A549 (cell line): ENCODE results near the gene AUTS2. TPM values are rescaled to one million over a fixed set of nuclear protein-coding genes. Genes with fewer than 3 reads are reported as not detected.

Source experiments
- ATAC-seq, 2 experiments: fragments of 200-7000 bp in 1 of 2; fragments of >200 bp in 1 of 2; cut with Nextera tagmentation in 1 of 2; cut with Tn5 transposase in 1 of 2; 3 replicates each; pipeline versions ENCODE4 v1.8.0 to v1.9.1; 2018 to 2020; ENCODE audit warnings: mild to moderate bottlenecking in 1 of 2, moderate library complexity in 1 of 2
- CTCF ChIA-PET: fragments of 300-600 bp; sonication (Branson Sonifier 250); formaldehyde crosslinking; extraction: SDS; loops from one replicate; lab custom pipeline; 2021; ENCODE audit warnings: antibody characterized with exemption, inconsistent platforms; lab: Yijun Ruan, JAX
- POLR2A ChIA-PET: fragments of 350-600 bp; formaldehyde crosslinking; extraction: SDS; loops from one replicate; lab custom pipeline; 2021; ENCODE audit warnings: antibody characterized with exemption, inconsistent platforms; lab: Yijun Ruan, JAX
- DNase-seq, 2 experiments: peaks; one replicate each; pipeline versions ENCODE4 v3.0.0 to v3.0.0-alpha.2; 2011 to 2016; ENCODE audit warnings: low read depth in 1 of 2, low spot score in 1 of 2
- FAIRE-seq: peaks from 2 replicates; lab custom pipeline; 2011; peaks lifted over from hg19 to GRCh38; lab: Jason Lieb, UNC
- H3K27ac ChIP-seq, 2 experiments: fragments of >200 bp; sonication (Bioruptor Twin); formaldehyde crosslinking; 3 replicates each; pipeline ENCODE4 v1.5.1; 2016 to 2017
- H3K4me1 ChIP-seq: fragments of >200 bp; sonication (Bioruptor Twin); formaldehyde crosslinking; 3 replicates; pipeline ENCODE4 v1.6.1; 2016
- H3K4me2 ChIP-seq: fragments of >200 bp; sonication (Bioruptor Twin); formaldehyde crosslinking; 3 replicates; pipeline ENCODE4 v1.6.1; 2016
- H3K4me3 ChIP-seq: fragments of >200 bp; sonication (Bioruptor Twin); formaldehyde crosslinking; 3 replicates; pipeline ENCODE4 v1.5.1; 2016
- H3K9me3 ChIP-seq: fragments of >200 bp; sonication (Bioruptor Twin); formaldehyde crosslinking; 3 replicates; pipeline ENCODE4 v1.6.1; 2016
- ATOH8 ChIP-seq: fragments of 250-450 bp; sonication (Bioruptor Pico); IDR thresholded peaks from 2 replicates; pipeline ENCODE4 v1.5.0; 2020; ENCODE audit warnings: low read depth, mild to moderate bottlenecking, moderate library complexity
- BCL3 ChIP-seq: fragments of >200 bp; sonication (Bioruptor Twin); formaldehyde crosslinking; IDR thresholded peaks from 3 replicates; pipeline ENCODE4 v1.6.1; 2016
- CBX8 ChIP-seq: fragments of 200-600 bp; sonication (generic); IDR thresholded peaks from 2 replicates; pipeline ENCODE4 v1.6.1; 2016
- EHF ChIP-seq: fragments of 250-450 bp; sonication (Bioruptor Pico); IDR thresholded peaks from 2 replicates; pipeline ENCODE4 v1.5.0; 2020; ENCODE audit warnings: mild to moderate bottlenecking
- FOSL2 ChIP-seq, 2 experiments: fragments of 450-650 bp in 1 of 2; fragments of >200 bp in 1 of 2; sonication (Bioruptor Twin) in 1 of 2; formaldehyde crosslinking; IDR thresholded peaks; 2 replicates each; pipeline versions ENCODE4 v1.5.0 to v1.6.1; 2016 to 2020; ENCODE audit warnings: mild to moderate bottlenecking in 1 of 2, moderate library complexity in 1 of 2
- FOXS1 ChIP-seq: fragments of 250-450 bp; sonication (Bioruptor Pico); IDR thresholded peaks from 2 replicates; pipeline ENCODE4 v1.5.0; 2020; ENCODE audit warnings: mild to moderate bottlenecking, moderate library complexity
- GATA3 ChIP-seq: IDR thresholded peaks from 2 replicates; pipeline ENCODE4 v1.6.1; 2012; ENCODE audit warnings: borderline replicate concordance
- HDAC2 ChIP-seq: fragments of 200-600 bp; sonication (generic); IDR thresholded peaks from 2 replicates; pipeline ENCODE4 v1.6.1; 2016
- HEYL ChIP-seq: fragments of 250-450 bp; sonication (Bioruptor Pico); IDR thresholded peaks from 2 replicates; pipeline ENCODE4 v1.8.0; 2021; ENCODE audit warnings: mild to moderate bottlenecking, moderate library complexity
- HOXA7 ChIP-seq: fragments of 250-450 bp; sonication (Bioruptor Pico); IDR thresholded peaks from 2 replicates; pipeline ENCODE4 v1.5.0; 2020; ENCODE audit warnings: mild to moderate bottlenecking, moderate library complexity
- JUN ChIP-seq, 2 experiments: fragments of >200 bp; sonication (Bioruptor Twin); formaldehyde crosslinking; IDR thresholded peaks; 2 replicates in 1 of 2; 3 replicates in 1 of 2; pipeline ENCODE4 v1.6.1; 2016 to 2017
- JUNB ChIP-seq: fragments of >200 bp; sonication (Bioruptor Twin); formaldehyde crosslinking; IDR thresholded peaks from 2 replicates; pipeline ENCODE4 v1.6.1; 2016
- KDM1A ChIP-seq: fragments of 200-600 bp; sonication (generic); IDR thresholded peaks from 2 replicates; pipeline ENCODE4 v1.6.1; 2016; ENCODE audit warnings: low read depth, mild to moderate bottlenecking
- MYC ChIP-seq: IDR thresholded peaks from 2 replicates; pipeline ENCODE4 v1.6.1; 2012; ENCODE audit warnings: mild to moderate bottlenecking, inconsistent platforms, low read length, improper control_type of control experiment, borderline replicate concordance
- NFE2L2 ChIP-seq: fragments of 150-350 bp; conservative IDR thresholded peaks from 2 replicates; pipeline ENCODE4 v1.6.1; 2014; ENCODE audit warnings: low read length
- PHF8 ChIP-seq: fragments of 200-600 bp; sonication (generic); IDR thresholded peaks from 2 replicates; pipeline ENCODE4 v1.6.1; 2016; ENCODE audit warnings: low read depth, mild to moderate bottlenecking, antibody characterized with exemption, moderate library complexity, borderline replicate concordance
- POLR2A ChIP-seq: IDR thresholded peaks from 2 replicates; pipeline ENCODE4 v1.6.1; 2012; ENCODE audit warnings: mild to moderate bottlenecking, low read length
- RARB ChIP-seq: fragments of 250-450 bp; sonication (Bioruptor Pico); IDR thresholded peaks from 2 replicates; pipeline ENCODE4 v1.8.0; 2021; ENCODE audit warnings: mild to moderate bottlenecking, moderate library complexity
- RCOR1 ChIP-seq: fragments of 150-350 bp; IDR thresholded peaks from 2 replicates; pipeline ENCODE4 v1.6.1; 2014; ENCODE audit warnings: antibody characterized with exemption, low read length, low read depth
- TFCP2L1 ChIP-seq: fragments of 250-450 bp; sonication (Bioruptor Pico); IDR thresholded peaks from 2 replicates; pipeline ENCODE4 v1.5.0; 2021; ENCODE audit warnings: mild to moderate bottlenecking
- TP53 ChIP-seq: fragments of 250-450 bp; sonication (Bioruptor Pico); IDR thresholded peaks from 2 replicates; pipeline ENCODE4 v1.5.0; 2021; ENCODE audit warnings: mild to moderate bottlenecking, moderate library complexity
- USF2 ChIP-seq: fragments of 450-650 bp; IDR thresholded peaks from 2 replicates; pipeline ENCODE4 v1.6.1; 2014; ENCODE audit warnings: antibody characterized with exemption
- ZC3H11A ChIP-seq: fragments of 450-650 bp; IDR thresholded peaks from 2 replicates; pipeline ENCODE4 v1.6.1; 2014; ENCODE audit warnings: antibody characterized with exemption, mild to moderate bottlenecking
- ZFP36 ChIP-seq: fragments of 450-650 bp; IDR thresholded peaks from 2 replicates; pipeline ENCODE4 v1.6.1; 2014; ENCODE audit warnings: borderline replicate concordance; ENCODE audit not compliant: partially characterized antibody
- WGBS: methylation state at CpG from one replicate; pipeline ENCODE4 v1.1.6; 2017; ENCODE audit errors: missing lambda C conversion rate; 5-methylcytosine and 5-hydroxymethylcytosine counted together
- polyA plus RNA-seq, 4 experiments: library from polyadenylated mRNA; depleted of rRNA in 3 of 4; stranded (reverse); fragments of >200 nt; fragmentation: RNase III in 1 of 4; extraction: RNeasy Plus Mini Kit Qiagen cat#74134 plus additional on column Dnase treatment in 1 of 4; gene quantifications; 2 replicates in 3 of 4; 3 replicates in 1 of 4; pipeline ENCODE4 v1.2.3, GENCODE V29; 2011 to 2017
- TF ChIP-seq, protein P1 (sequence below): IDR thresholded peaks from 2 replicates; pipeline ENCODE4 v1.6.1; 2012; ENCODE audit warnings: low read depth, borderline replicate concordance
- TF ChIP-seq, protein P2 (sequence below): fragments of >200 bp; sonication (Bioruptor Twin); formaldehyde crosslinking; IDR thresholded peaks from 3 replicates; pipeline ENCODE4 v1.5.1; 2016
- TF ChIP-seq, protein P3 (sequence below): fragments of 250-450 bp; sonication (Bioruptor Pico); IDR thresholded peaks from 2 replicates; pipeline ENCODE4 v1.5.0; 2021; ENCODE audit warnings: mild to moderate bottlenecking, moderate library complexity, borderline replicate concordance

Gene AUTS2
- polyA plus RNA-seq, 2 of the 4 experiments (the other 2 are of a cell fraction), result 1.6 to 3.6 TPM

GRCh38 chr7:69602522-69602921, 4.2 kb downstream of the AUTS2 start:
- no peak overlapping the region for H3K27ac ChIP-seq
- 67% methylated on average over 2 of the region's 2 CpGs for WGBS
- ATAC-seq, result no peak
- ChIA-PET CTCF (no interaction called here), POLR2A (no interaction called here)
- TF ChIP-seq RARB (CRISPR knock-in tag) (no peak), KDM1A (no peak), JUNB (no peak), NFE2L2 (no peak), ATOH8 (CRISPR knock-in tag) (no peak), HDAC2 (no peak), FOXS1 (CRISPR knock-in tag) (no peak), POLR2A (no peak), TFCP2L1 (CRISPR knock-in tag) (no peak), GATA3 (no peak), EHF (no peak), ZFP36 (no peak), RCOR1 (no peak), BCL3 (no peak), TP53 (CRISPR knock-in tag) (no peak), HOXA7 (CRISPR knock-in tag) (no peak)
- TF ChIP-seq, protein P1, sequence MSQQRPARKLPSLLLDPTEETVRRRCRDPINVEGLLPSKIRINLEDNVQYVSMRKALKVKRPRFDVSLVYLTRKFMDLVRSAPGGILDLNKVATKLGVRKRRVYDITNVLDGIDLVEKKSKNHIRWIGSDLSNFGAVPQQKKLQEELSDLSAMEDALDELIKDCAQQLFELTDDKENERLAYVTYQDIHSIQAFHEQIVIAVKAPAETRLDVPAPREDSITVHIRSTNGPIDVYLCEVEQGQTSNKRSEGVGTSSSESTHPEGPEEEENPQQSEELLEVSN, result no peak
- TF ChIP-seq, all 56 proteins: peak for 0
- Histone ChIP-seq H3K9me3 (no peaks in the 10 kb centered on the region), H3K4me3 (no peak overlapping the region), H3K4me1 (peaks cover 12% of the 10 kb centered on the region; the same call in 2 of the 3 replicates), H3K4me2 (no peak overlapping the region)
- DNase-seq, result no peak
- no peak for FAIRE-seq

GRCh38 chr7:69603351-69603750, 5.1 kb downstream of the AUTS2 start:
- ATAC-seq, result no peak
- TF ChIP-seq RARB (CRISPR knock-in tag), result no peak
- TF ChIP-seq CBX8, result no peak
- TF ChIP-seq KDM1A, result no peak
- no peak for TF ChIP-seq RCOR1
- TF ChIP-seq FOSL2 (IDR thresholded peaks at IDR 0.05), result no peak
- no peak for TF ChIP-seq FOSL2 (CRISPR knock-in tag; IDR thresholded peaks at IDR 0.05)
- no peak for TF ChIP-seq HEYL (CRISPR knock-in tag)
- no peak for TF ChIP-seq TP53 (CRISPR knock-in tag)
- no peak for TF ChIP-seq ZC3H11A
- no peak for TF ChIP-seq BCL3
- TF ChIP-seq, protein P2, sequence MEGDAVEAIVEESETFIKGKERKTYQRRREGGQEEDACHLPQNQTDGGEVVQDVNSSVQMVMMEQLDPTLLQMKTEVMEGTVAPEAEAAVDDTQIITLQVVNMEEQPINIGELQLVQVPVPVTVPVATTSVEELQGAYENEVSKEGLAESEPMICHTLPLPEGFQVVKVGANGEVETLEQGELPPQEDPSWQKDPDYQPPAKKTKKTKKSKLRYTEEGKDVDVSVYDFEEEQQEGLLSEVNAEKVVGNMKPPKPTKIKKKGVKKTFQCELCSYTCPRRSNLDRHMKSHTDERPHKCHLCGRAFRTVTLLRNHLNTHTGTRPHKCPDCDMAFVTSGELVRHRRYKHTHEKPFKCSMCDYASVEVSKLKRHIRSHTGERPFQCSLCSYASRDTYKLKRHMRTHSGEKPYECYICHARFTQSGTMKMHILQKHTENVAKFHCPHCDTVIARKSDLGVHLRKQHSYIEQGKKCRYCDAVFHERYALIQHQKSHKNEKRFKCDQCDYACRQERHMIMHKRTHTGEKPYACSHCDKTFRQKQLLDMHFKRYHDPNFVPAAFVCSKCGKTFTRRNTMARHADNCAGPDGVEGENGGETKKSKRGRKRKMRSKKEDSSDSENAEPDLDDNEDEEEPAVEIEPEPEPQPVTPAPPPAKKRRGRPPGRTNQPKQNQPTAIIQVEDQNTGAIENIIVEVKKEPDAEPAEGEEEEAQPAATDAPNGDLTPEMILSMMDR, result no peak
- TF ChIP-seq PHF8, result no peak
- no peak for TF ChIP-seq EHF
- TF ChIP-seq, protein P3, sequence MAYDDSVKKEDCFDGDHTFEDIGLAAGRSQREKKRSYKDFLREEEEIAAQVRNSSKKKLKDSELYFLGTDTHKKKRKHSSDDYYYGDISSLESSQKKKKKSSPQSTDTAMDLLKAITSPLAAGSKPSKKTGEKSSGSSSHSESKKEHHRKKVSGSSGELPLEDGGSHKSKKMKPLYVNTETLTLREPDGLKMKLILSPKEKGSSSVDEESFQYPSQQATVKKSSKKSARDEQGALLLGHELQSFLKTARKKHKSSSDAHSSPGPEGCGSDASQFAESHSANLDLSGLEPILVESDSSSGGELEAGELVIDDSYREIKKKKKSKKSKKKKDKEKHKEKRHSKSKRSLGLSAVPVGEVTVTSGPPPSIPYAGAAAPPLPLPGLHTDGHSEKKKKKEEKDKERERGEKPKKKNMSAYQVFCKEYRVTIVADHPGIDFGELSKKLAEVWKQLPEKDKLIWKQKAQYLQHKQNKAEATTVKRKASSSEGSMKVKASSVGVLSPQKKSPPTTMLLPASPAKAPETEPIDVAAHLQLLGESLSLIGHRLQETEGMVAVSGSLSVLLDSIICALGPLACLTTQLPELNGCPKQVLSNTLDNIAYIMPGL (CRISPR knock-in tag), result no peak
- TF ChIP-seq JUN (IDR thresholded peaks at IDR 0.05), result no peak
- TF ChIP-seq USF2, result no peak
- no peak for TF ChIP-seq MYC
- no peak for TF ChIP-seq HOXA7 (CRISPR knock-in tag)
- H3K4me2 ChIP-seq, result no peak overlapping the region
- CTCF ChIA-PET, result no interaction called here
- H3K4me3 ChIP-seq, result no peak overlapping the region
- 44% methylated on average over 3 of the region's 3 CpGs for WGBS
- no peak for FAIRE-seq
- no peak for DNase-seq
- H3K9me3 ChIP-seq, result no peaks in the 10 kb centered on the region
- H3K27ac ChIP-seq, result no peak overlapping the region
- POLR2A ChIA-PET, result no interaction called here
- peaks cover 12% of the 10 kb centered on the region; the same call in 2 of the 3 replicates for H3K4me1 ChIP-seq
